SHP77 treated with DMSO at 0.1 percent for 48 hours (cell line): ENCODE data around the gene TNFRSF4.

Source experiments
- DNase-seq: peaks from one replicate; lab custom pipeline; 2025; lab: John Stamatoyannopoulos, UW

Gene TNFRSF4

DNA sequence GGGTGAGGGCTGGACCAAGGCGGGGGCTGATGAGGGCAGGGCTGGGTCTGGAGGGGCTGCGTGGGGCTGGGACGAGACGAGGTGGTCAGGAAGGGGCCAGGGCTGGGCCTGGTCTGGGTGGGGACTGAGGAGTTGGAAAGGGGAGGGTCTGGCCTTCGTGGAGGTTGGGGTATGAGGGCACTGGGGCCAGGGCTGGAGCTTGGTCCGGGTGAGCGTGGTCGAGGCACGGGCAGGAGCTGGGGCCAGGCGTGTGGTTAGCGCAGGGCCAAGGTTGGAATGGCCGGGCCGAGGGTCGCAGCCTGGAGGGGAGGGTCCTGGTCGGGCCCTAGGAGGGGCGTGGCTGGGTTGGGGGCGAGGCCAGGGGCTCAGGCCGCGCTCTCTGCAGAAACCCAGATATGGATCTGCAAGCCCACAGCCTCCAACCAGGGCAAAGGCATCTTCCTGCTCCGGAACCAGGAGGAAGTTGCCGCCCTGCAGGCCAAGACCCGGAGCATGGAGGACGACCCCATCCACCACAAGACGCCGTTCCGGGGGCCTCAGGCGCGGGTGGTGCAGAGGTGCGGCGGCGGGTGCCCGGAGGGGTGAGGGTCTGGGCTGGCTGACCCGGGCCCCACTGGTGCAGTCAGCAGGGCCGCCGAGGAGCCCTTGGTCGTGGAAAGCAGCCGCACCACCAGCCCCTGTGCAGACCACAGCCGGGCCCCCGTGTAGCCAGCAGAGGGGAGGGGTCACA is 31.3 kb downstream of the TNFRSF4 start:
- DNase-seq = no peak

DNA sequence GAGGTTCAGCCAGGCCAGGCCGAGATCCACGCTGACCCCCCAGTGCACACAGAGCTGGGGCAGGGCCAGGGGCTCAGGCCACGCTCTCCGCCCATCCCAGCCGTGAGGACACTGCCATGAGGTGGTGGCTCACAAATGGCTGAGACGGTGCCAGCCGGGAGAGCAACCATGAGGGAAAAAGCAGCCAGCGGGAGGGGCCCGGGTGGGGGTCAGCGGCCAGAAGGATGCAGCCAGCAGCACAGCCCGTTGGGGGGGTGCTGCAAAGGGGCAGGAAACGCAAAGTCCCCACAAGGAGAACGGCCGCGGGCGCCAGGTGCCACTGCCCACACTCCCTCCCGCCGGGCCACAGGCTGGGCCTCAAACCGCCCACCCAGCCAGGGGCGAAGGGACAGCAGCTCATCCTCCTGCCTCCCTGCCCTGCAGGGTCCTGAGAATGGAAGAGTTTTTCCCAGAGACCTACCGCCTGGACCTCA is 32.0 kb downstream of the TNFRSF4 start:
- no peak for DNase-seq

DNA sequence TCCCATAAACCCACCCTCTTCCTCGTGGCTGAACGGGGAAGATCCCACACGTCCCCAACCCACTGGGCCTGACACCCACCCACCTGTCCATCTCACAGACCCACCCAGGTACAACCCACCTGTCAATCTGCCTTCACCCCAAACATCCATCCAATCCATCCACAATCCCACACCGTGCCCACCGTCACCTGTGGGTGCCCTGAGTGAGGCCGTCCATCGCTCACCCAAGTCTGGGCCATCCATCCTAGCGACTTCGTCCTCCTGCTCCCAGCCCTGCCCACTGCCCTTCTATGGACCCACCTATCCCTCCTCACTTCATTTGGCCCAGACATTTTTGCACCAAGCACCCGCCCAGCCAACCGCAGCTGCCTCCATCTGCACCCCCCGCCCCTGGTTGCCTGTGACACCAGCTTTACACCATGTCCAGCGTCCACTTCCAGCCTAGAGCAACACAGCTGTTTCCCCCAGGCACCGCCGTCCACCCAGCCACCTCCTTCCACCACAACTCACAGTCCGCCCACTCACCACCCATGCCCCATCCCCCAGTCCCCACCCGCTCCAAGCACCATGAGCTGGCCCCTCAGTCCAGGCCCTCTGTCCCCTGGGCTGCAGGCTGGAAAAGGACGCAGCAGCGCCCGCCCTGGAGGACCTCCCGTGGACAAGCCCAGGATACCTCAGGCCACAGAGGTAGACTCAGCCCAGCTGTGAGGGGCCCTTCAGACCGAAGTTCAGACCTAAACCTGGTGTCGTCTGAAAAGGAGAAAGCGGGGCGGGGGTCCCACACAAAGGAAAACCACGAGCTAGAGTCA is 32.6 kb downstream of the TNFRSF4 start:
- no peak for DNase-seq

DNA sequence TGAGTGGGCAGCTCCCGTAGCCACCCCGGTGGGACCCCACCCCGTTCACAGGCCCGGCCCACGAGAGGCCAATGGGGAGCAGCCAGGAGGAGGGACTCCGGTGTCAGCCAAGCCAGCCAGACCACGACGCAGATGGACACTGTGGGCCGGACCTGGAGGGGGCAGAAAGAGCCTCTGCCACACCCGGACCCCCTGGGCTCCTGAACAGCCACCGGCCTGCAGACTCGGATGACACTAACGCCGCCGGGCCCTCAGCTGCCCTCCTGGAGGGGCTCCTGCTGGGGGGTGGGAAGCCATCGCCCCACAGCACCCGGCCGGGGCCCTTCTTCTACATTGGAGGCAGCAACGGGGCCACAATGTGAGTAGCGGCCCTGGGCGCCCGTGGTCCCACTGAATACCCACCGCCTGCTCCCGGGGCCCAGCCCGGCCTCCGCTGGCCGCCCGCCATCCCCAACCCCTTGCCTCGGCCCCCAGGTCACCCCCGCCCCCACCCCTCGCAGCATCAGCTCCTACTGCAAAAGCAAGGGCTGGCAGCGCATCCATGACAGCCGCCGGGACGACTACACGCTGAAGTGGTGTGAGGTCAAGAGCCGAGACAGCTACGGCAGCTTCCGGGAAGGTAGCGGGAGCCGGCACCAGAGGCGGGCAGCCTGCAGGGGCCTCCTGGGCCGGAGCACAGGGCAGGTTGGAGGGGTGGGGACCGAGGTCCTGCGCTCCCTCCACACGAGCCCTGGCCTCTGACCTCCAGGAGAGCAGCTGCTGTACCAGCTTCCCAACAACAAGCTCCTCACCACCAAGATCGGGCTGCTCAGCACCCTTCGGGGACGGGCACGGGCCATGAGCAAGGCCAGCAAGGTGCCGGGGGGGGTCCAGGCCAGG is 33.7 kb downstream of the TNFRSF4 start:
- DNase-seq = no peak

DNA sequence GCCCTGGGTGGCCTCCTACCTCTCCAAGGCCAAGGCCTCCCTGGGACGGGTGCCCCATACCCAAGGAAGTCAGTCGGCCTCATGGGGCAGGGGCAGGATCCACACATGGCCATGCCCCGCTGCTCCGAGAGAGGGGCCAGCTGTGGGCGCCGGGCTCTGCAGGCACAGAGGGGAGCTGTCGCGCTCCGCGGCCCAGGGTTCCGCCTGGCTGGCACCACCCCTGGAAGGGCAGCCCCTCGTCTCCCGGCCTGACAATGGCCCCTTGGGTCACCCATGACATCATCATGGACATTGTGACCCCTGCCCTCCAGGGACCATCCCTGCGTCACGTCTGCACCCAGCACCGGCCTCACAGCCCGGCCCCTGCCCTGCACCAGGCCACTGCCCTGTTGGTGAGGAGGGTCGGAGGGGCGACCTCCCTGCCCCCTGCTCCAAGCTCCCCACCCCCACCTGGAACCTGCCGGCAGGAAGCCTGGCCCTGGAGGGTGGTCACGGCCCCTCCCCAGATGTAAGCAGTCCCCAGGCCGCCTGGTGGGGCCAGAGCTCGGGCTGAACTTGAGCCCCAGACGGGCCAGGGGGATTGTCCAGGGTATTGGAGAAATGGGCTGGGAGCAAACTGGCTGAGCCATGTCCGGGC is 34.5 kb downstream of the TNFRSF4 start:
- no peak for DNase-seq

DNA sequence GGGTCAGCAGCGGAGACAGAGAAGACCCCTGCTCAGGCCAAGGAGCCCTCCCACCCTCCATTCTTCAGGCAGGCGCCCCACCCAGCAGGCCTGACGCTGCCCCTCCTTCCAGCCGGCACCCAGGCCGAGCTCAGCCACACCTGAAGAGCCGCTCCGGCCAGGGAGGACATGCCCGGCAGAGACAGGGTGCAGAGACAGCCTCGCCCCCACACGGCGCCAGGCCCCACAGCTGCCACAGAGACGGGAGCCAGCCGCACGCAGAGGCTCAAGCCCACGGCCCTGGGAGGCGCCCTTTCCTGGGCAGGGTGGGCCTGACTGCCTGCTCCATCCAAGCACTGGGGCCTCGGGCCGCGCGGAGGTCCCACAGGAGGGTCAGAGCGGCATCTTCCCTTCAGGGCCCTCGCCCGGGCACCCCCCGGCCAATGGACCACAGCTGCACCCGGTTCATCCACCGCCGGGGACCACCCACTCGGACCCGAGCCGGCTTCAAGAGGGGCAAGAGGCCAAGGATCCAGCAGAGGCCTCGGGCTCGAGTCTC is 35.1 kb downstream of the TNFRSF4 start:
- DNase-seq = no peak

DNA sequence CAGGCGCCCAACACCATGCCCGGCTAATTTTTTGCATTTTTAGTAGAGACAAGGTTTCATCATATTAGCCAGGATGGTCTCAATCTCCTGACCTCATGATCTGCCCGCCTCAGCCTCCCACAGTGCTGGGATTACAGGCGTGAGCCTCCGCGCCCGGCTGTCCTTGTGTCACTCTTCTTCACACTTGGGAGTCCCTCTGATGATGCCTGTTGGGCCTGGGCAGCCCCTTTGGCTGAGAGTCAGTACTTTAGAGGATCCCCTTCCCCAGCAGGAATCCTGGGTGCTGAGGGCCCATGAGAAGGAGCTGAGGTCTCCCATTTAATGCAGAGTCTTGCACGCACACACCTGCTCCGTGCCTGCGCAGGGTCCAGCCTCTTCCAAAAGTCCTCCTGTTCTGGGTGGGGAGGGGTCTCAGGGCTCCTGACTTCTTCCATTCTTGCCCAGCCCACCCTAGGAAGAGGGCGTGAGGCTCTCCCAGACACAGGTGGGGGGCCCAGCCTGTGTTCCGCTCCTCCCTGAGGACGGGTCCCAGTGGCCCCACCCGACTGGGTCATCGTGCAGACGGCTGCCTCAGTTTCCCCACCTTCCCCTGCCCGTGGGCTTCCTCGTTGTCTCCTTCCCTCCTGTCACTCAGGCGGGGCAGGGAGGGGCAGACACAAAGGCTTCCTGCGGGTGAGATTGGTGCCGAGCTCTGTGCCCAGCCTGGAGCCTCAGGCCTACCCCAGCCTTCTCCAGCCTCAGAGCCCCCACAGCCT is 36.3 kb downstream of the TNFRSF4 start:
- DNase-seq = no peak

DNA sequence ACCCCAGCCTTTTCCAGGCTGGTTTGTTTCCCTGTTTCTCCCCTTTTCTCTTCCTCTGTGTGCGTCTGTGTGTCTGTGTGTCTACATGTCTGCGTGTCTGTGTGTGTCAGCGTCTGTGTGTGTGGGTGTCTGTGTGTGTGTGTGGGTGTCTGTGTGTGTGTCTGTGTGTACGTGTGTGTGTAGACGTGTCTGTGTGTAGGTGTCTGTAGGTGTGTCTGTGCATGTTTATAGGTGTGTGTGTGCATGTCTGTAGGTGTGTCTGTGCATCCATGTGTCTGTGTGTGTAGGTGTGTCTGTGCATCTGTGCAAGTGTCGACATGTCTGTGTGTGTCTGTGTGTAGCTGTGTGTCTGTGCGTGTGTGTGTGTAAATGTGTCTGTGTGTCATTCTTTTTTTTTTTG is 37.0 kb downstream of the TNFRSF4 start:
- no peak for DNase-seq

DNA sequence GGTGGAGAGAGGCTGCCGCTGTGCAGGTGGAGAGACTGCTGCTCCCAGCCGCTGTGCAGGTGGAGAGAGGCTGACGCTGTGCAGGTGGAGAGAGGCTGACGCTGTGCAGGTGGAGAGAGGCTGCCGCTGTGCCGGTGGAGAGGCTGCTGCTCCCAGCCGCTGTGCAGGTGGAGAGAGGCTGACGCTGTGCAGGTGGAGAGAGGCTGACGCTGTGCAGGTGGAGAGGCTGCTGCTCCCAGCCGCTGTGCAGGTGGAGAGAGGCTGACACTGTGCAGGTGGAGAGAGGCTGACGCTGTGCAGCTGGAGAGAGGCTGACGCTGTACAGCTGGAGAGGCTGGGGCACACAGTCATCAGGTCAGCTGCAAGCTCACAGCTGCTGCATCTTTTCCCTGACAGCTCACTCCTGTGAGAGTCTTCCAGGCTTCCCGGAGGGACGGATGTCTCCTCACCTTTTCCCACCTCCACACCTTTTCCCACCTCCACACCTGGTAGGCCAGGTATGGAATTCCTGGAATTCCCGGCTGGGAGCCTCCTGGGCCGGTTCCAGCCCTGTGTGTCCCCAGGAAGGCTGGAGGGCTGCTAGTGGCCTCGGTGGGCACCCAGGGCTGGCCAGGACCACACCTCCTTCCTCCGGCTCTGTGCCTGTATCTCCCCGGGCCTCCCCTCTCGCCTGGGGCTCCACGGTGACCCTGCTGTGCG is 37.7 kb downstream of the TNFRSF4 start:
- DNase-seq = peak; percentile 15

DNA sequence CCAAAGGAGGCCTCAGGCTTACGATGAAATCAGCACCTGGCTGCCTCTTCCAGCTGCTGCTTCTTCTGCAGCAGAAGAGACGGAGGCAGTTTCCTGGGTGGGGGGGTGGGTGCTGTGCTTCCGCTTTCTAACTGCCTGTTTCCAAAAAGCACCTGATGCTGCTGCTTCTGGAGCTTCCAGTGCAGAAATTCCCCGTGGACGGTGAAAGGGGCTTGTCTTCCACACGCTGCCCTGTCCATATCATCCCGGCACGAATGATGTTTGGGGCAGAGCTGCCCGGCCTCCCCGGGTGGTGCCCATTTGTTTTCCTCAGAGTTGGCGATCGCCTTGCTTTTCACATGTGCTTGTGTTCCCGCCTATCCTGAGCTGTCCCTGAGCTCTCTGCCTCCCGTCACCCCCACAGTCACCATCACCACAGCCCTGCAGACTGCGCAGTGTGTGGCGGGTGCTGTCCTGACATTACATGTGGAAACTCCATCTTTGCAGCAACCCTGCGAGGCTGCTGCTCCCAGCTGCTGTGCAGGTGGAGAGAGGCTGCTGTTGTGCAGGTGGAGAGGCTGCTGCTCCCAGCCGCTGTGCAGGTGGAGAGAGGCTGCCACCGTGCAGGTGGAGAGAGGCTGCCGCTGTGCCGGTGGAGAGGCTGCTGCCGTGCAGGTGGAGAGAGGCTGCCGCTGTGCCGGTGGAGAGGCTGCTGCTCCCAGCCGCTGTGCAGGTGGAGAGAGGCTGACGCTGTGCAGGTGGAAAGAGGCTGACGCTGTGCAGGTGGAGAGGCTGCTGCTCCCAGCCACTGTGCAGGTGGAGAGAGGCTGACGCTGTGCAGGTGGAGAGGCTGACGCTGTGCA is 38.5 kb downstream of the TNFRSF4 start:
- DNase-seq = no peak

DNA sequence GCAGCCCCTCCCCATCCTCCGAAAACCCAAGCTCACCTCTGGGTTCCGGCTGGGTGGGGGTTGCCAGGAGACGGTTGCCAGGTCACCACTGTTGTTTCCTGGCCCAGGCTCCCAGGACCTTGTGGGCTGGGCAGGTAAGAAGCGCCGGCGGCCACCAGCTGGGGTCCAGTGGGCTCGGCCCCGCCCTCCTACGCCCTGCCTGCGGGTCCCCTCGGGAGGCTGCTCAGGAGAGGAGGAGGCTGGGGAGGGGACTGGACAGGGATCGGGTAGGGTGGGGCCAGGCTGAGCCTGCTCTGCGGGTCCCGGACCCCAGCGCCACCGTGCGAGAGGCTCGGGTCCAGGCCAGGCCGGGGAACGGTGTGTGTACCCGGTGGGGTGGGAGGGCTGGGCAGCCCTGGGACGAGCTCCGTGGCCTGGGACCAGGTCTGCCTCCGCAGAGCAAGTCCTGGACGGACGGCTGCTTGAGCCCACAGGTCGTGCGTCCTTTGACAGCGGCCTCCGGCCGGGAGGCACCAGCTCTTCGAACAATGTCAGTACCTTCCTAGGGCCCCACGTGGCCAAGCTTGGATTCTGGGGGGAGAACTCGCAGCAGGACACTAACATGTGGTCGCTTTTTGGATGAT is 40.0 kb downstream of the TNFRSF4 start, which contains the start of gene TTLL10:
Gene TTLL10, plus strand, starts transcription at position 88 of the 623 bp plus-strand sequence. CDS start 5,336 bp downstream, outside the sequence.
- DNase-seq = no peak

DNA sequence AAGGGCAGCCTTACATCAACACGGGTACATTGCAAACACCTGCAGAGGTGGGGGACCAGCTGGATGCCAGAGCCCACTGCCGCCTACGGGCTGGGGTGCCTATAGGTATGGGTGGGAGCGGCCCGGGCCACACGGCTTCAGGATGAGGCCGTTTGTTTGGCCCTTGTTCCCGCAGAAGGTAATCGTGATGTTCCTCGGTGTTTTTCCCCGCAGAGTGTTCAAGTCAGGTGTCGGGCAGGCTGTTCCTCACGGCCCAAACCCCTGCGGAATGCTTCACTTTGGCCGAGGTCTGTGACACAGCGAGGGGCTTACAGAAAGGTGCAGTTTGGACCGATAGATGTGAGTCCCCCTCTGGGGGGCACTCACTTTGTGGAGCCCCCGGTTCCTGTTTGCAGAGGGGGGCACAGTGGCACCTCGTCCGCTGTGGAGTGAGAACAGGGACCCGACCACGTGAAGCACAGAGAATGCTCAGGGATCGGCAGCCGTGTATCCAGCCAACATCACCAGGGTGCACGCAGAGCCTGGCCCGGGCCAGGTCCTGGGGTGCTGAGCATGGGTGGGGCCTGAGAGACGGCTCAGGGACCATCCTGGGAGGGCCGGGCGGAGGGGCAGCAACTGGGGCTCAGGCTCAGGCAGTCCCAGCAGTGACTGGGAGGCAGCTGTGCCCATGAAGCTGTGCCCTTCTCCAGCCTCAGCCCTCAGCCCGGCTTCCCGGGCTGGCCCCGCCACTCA is 40.7 kb downstream of the TNFRSF4 start:
- no peak for DNase-seq

DNA sequence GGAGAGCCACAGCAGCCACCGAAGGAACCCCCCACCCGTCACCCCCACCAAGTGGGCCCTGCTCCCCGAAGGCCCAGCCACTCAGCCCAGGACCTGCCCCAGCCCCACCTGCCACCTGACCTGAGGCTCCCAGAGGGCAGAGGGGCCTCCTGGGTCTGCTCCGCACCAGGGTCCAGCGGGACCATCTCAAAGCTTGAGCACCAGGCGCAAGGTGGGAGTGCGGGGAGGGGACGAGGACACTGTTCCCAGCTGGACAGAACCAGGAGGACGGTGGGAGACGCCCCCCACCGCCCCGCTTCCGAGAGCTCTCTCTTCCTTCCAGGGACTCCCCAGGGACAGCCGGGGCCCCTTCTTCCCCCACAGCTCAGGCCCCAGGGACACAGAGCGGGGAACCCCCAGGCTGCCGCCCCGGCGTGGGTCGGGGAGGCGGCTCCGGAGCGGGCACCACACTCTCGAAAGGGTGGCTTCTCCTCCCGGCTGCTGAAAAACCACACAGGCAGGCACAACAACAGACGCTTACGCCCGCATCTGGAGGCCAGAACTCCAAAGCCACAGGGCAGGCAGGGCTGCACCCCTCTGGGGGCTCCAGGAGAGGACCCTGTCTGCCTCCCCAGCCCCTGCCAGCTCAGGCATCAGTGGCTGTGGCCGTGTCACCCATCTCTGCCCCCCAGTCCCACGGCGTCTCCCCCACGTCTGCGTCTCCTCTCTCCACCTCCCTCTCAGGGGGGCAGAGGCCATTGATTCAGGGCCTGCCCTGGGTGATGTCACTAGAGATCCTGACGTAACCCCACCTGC is 42.2 kb downstream of the TNFRSF4 start:
- DNase-seq = no peak

DNA sequence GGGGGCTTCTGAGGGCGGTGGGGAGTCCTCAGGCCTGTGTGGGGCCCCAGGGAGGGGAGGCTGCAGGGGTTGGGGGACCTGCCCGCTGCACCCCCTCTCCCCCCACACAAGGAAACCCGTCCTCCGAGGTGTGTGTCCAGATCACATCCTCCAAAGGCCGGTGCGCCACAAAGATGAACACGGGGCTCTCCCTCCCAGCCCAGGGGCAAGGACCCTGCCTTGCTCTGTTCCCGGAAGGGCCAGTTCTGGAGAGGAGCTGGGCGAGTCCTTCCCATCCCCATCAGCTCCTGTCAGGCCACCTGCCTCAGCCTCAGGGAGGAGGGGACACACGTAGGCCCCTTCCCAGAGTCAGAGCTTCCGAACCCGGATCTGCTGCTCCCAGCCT is 42.8 kb downstream of the TNFRSF4 start:
- DNase-seq = no peak

DNA sequence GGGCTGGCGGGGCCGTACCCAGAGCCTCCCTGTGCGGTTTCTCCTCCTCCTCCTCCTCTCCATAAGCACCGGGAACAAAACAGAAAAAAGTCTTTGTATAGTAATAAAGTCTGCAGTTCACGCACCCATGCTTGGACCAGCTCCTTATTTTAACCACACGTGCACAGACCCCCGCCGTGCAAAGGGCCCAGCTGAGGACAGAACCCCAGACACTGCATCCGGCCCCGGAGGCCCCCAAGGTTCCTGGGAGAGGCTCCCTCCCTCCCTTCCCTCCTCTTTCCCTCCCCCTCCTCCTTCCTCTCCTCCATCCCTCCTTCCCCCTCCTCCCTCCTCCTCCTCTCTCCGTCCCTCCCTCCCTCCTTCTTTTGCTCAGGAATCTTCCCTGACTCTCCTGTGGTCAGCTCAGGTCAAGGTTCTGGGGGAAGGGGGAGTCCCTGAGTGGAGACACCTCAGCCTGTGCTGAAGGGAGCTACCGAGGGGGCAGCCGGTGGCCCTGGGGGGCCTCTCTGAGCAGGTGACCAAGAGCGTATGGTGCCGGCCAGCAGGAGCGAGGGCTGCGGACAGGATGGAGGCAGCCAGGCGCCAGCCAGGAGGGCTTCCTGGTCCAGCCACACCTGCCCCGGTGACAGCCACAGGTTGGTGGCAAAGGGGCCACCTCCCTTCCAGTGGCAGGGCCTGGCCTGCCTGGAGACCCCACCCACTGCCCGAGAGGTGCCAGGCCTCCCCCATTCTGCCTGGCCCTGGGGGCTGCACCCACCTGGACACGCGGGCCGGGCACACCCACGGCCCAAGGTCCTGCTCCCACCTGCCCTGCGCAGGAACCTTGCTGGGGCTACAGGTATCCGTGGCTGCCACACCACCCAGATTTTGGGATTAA is 43.5 kb downstream of the TNFRSF4 start:
- DNase-seq = no peak
